ENCODE data around the gene TMC6. TPM values are rescaled to one million over a fixed set of nuclear protein-coding genes. Genes with fewer than 3 reads are reported as not detected.

The TMC6 gene
- polyA plus RNA-seq, 1 donor (not counting 4 experiments of a cell fraction or from before 2014, with no cell fraction given) = 20.4 TPM

DNA sequence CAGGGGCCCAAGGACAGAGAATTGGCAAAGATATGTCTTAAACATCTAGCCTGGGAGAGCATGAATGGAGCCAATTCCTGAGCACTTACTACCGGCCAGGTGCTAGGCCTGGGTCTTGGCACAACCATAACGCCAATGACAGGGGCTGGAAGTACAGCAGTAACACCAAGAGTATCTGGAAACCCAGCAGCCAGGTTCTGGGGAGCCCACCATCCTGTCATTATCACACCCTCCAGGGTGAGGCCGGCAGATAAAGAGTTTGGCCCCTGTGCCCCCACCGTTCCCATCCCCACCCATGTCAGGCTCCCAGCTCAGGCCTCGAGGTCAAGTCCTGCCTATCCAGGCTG is 1.5 kb upstream of the TMC6 start:
- Histone ChIP-seq H3K4me2 (ENCODE audit: control insufficient read depth, extremely low read depth, insufficient read depth, low read depth, low read length) (no peak overlapping the region), H3K27ac (ENCODE audit: control insufficient read depth, insufficient read depth, low read length) (no peak overlapping the region)

GRCh38 chr17:78129351-78130089 is 965 bp upstream of the TMC6 start:
- FAIRE-seq (no peak), DNase-seq (ENCODE audit: low read depth, low spot score) (no peak)
- H3K4me3 ChIP-seq (ENCODE audit: control insufficient read depth in 2 of 3, extremely low read depth in 1 of 3, insufficient read depth in 2 of 3, low read depth in 1 of 3, low read length in 3 of 3) = no peak overlapping the region
- no peak overlapping the region for H3K9ac ChIP-seq (ENCODE audit: control insufficient read depth, extremely low read depth, insufficient read depth, low read length)
- H3K9me1 ChIP-seq (ENCODE audit: control insufficient read depth, extremely low read depth, insufficient read depth, low read length) = peaks cover 4% of the 10 kb centered on the region
- dilution Hi-C loops (cut with MboI; ENCODE audit: extremely low pct_ligation_motif_present, low sequenced_read_pairs) = no loop called here
- H3K36me3 ChIP-seq (ENCODE audit: control insufficient read depth in 2 of 2, extremely low read depth in 1 of 2, insufficient read depth in 2 of 2, low read length in 2 of 2) = peaks cover 0 to 8% of the 10 kb centered on the region in 2 experiments
- H3K4me1 ChIP-seq (ENCODE audit: control insufficient read depth, extremely low read depth, insufficient read depth, low read length) = peaks cover 16% of the 10 kb centered on the region
- H4K20me1 ChIP-seq (ENCODE audit: control insufficient read depth, extremely low read depth, insufficient read depth, low read length) = no peaks in the 10 kb centered on the region
- peaks cover 4% of the 10 kb centered on the region for H3K79me2 ChIP-seq (ENCODE audit: control insufficient read depth, insufficient read depth, low read length)
- peaks cover 24% of the 10 kb centered on the region for H3K27me3 ChIP-seq (ENCODE audit: control insufficient read depth, extremely low read depth, insufficient read depth, low read length)
- H2AFZ ChIP-seq (ENCODE audit: control insufficient read depth, low read length) = no peak overlapping the region
- H3K9me3 ChIP-seq (ENCODE audit: control insufficient read depth, low read depth, low read length) = no peaks in the 10 kb centered on the region
- H3K27ac ChIP-seq (ENCODE audit: control insufficient read depth, insufficient read depth, low read length) = no peak overlapping the region
- peak overlapping the region; percentile 85 for H3K4me2 ChIP-seq (ENCODE audit: control insufficient read depth, extremely low read depth, insufficient read depth, low read depth, low read length)
- no peak for TF ChIP-seq EZH2 (IDR thresholded peaks at IDR 0.05; ENCODE audit: low read length)
- TF ChIP-seq CTCF (optimal IDR thresholded peaks at IDR 0.05 in 1 of 3, IDR thresholded peaks at IDR 0.05 in 1 of 3, conservative IDR thresholded peaks at IDR 0.05 in 1 of 3; ENCODE audit: extremely low read depth in 1 of 3, insufficient read depth in 2 of 3, low read length in 3 of 3) = no peak

More for the DNA sequence above, 1.5 kb upstream of the TMC6 start:
- DNase-seq (ENCODE audit: low read depth, low spot score) (no peak), FAIRE-seq (no peak)
- Histone ChIP-seq H3K79me2 (ENCODE audit: control insufficient read depth, insufficient read depth, low read length) (peaks cover 4% of the 10 kb centered on the region), H3K9me3 (ENCODE audit: control insufficient read depth, low read depth, low read length) (no peaks in the 10 kb centered on the region), H3K9ac (ENCODE audit: control insufficient read depth, extremely low read depth, insufficient read depth, low read length) (no peak overlapping the region), H4K20me1 (ENCODE audit: control insufficient read depth, extremely low read depth, insufficient read depth, low read length) (no peaks in the 10 kb centered on the region), H3K9me1 (ENCODE audit: control insufficient read depth, extremely low read depth, insufficient read depth, low read length) (peaks cover 4% of the 10 kb centered on the region), H3K4me1 (ENCODE audit: control insufficient read depth, extremely low read depth, insufficient read depth, low read length) (peaks cover 16% of the 10 kb centered on the region), H2AFZ (ENCODE audit: control insufficient read depth, low read length) (no peak overlapping the region), H3K4me3 (ENCODE audit: control insufficient read depth in 2 of 3, extremely low read depth in 1 of 3, insufficient read depth in 2 of 3, low read depth in 1 of 3, low read length in 3 of 3) (no peak overlapping the region), H3K36me3 (ENCODE audit: control insufficient read depth in 2 of 2, extremely low read depth in 1 of 2, insufficient read depth in 2 of 2, low read length in 2 of 2) (peaks cover 0 to 7% of the 10 kb centered on the region in 2 experiments), H3K27me3 (ENCODE audit: control insufficient read depth, extremely low read depth, insufficient read depth, low read length) (peaks cover 29% of the 10 kb centered on the region)
- dilution Hi-C loops (cut with MboI; ENCODE audit: extremely low pct_ligation_motif_present, low sequenced_read_pairs) = no loop called here
- TF ChIP-seq CTCF (optimal IDR thresholded peaks at IDR 0.05 in 1 of 3, IDR thresholded peaks at IDR 0.05 in 1 of 3, conservative IDR thresholded peaks at IDR 0.05 in 1 of 3; ENCODE audit: extremely low read depth in 1 of 3, insufficient read depth in 2 of 3, low read length in 3 of 3) (no peak), EZH2 (IDR thresholded peaks at IDR 0.05; ENCODE audit: low read length) (no peak)

Measured in keratinocyte (primary cell).